Raji (cell line): Measurements from ENCODE around the gene FNDC10.

Experiments used
- POLR2A ChIP-seq: IDR thresholded peaks from 2 replicates; pipeline ENCODE4 v1.6.1; 2011; ENCODE audit warnings: low read depth, low read length, control low read depth; ENCODE audit not compliant: insufficient read depth

The FNDC10 gene

DNA sequence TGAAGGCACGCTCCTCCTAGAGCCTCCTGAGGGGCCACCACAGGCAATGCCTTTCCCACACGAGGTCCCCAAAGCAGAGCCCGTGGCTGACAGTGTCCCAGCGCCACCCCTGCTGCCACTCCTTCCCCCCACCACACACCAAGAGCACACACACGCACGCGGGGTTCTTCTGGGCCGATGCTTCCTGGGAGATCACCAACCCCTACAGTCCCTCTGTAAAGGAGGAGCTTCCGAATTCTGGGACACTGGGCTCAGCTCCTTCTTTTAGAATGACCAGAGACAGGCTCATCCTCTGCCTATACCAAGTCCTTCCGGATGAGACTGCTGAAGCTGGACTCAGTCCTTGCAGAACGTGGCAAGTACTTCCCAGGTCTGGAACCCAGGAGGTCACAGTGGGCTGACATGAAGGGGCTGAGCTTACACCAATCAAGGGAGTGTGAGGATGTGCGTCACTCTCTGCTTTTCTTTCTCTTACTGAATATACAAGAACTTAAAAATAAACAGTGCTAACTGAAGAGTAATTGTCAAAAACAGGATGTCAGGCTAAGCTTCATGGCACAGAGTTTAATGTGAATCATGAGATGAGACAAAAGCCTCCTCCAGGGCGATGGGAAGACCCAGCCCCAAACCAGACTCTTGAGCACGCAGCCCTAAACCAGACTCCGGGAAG, 38.0 kb downstream of the FNDC10 start:
- no peak for TF ChIP-seq POLR2A

DNA sequence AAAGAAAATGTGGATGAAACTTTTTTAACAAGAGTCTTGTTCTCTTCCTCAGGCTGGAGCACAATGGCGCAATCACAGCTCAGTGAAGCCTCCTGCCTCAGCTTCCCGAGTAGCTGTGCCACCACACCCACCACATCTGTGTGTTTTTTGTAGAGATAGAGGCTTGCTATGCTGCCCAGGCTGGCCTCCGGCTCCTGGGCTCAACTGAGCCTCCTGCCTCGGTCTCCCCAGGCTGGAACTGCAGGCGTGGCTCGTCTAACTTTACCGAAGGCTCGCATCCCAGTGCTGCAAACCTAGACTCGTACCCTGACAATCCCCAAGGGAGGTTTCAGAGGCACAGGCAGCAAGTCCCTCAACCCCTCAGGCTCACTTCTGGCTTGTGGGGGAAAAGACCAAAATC, 39.8 kb downstream of the FNDC10 start:
- TF ChIP-seq POLR2A: no peak

- no peak for TF ChIP-seq POLR2A
Observed at GRCh38 chr1:1559066-1559465, 40.9 kb downstream of the FNDC10 start.

- TF ChIP-seq POLR2A: no peak
Observed at GRCh38 chr1:1558591-1558990, 41.3 kb downstream of the FNDC10 start.

DNA sequence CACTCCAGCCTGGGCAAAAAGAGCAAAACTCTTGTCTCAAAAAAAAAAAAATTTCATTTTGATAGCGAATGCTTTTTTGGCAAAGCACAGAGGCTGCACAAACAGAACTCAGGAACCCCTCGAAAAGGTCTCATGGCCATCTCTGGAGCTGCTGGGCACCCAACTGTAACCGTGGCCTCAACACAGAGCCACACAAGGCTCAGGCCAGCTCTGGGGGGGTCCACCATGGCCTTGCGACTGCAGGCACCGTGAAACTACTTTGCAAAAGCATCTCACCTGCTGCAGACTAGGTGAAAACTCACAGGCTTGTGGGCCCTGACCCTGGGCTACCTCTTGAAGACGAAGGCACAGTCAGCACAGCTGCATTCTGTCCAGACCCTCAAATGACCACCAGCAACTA, 43.4 kb downstream of the FNDC10 start:
- no peak for TF ChIP-seq POLR2A

- TF ChIP-seq POLR2A: no peak
Observed at GRCh38 chr1:1554926-1555915, 44.7 kb downstream of the FNDC10 start.

GRCh38 chr1:1554550-1554925, 45.4 kb downstream of the FNDC10 start:
- no peak for TF ChIP-seq POLR2A

DNA sequence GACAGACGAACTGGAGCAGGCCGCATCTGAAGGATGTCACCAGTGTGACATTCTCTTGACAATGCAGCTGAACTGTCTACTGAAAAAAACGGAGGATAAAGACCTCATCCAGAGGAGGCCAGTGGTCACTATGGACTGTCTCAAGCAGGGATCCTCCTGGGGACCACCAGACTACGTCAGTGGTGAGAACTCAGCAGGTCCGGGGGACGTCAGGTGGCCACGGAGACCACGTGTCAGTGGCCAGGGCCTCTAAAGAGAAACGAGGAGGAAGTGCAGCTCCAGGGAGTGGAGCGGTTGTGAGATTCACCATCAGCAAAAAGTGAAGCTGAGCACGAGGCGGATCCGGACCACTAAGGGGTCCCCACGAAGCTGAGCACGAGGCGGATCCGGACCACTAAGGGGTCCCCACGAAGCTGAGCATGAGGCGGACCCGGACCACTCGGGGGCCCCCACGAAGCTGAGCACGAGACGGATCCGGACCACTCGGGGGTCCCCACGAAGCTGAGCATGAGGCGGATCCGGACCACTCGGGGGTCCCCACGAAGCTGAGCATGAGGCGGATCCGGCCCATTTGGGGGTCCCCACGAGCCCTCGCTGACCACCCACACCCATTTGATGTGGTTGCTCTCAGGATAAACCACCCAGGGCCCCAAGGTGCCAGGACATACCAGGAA, 46.0 kb downstream of the FNDC10 start:
- TF ChIP-seq POLR2A: no peak

DNA sequence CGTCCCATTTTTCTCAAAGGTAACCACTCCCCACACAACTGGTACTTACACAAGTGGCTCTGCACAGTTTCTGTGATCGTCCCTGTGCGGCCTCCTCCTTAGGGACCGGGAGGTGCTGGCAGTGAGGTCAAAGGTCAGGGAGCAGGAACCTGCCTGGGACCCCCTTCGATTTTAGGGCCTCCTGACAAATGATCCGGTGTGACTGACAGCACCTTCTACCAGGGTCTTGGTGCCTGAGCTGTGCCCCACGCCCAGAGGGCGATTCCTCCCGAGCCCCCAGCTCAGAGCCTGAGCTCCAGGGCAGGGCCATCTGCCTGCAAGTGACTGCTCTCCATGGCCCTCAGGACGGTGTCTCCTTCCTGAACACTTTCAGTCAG, 47.7 kb downstream of the FNDC10 start:
- no peak for TF ChIP-seq POLR2A

GRCh38 chr1:1551524-1552262, 48.2 kb downstream of the FNDC10 start:
- no peak for TF ChIP-seq POLR2A

- no peak for TF ChIP-seq POLR2A
Observed at GRCh38 chr1:1550591-1551432, 49.1 kb downstream of the FNDC10 start.

DNA sequence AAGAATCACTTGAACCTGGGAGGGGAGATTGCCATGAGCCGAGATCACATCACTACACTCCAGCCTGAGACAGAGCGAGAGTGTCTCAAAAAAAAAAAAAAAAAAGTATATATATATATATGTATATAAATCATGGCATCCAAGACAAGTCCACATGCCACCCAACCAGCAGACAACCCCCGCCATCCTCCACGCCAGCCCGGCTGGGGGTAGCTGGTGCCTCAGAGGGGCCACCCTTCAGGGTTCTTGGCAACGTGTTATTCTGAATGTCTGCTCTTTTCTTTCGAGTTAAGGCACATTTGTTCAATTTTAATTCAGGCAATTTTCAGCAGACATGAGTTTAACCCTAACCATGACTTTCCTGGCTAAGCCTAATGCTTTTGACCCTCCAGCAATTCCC, 49.8 kb downstream of the FNDC10 start:
- TF ChIP-seq POLR2A: no peak

GRCh38 chr1:1548591-1548990, 51.3 kb downstream of the FNDC10 start:
- TF ChIP-seq POLR2A: no peak
